PC-3 (cell line): ENCODE results near the gene TIMM23.

Experiments used
- CTCF ChIP-seq: fragments of 300-600 bp; sonication (generic); conservative IDR thresholded peaks from 2 replicates; pipeline ENCODE4 v1.5.1; 2017; ENCODE audit warnings: antibody characterized with exemption, low read depth, mild to moderate bottlenecking, low read length
- EZH2 ChIP-seq: fragments of 300-600 bp; sonication (generic); IDR thresholded peaks from one replicate; pipeline ENCODE4 v1.6.1; 2017; ENCODE audit warnings: antibody characterized with exemption, mild to moderate bottlenecking, low read length; ENCODE audit not compliant: unreplicated experiment

GRCh38 chr10:46005383-46005782, 33.1 kb downstream of the TIMM23 start:
- TF ChIP-seq CTCF, result no peak
- TF ChIP-seq EZH2, result no peak
